HG03108 (cell line): ENCODE data around the gene ANXA10.
"Not testable (repeated sequence)": the region's sequence is repeated elsewhere in the genome, so short reads cannot be mapped to it uniquely, and the experiment has no call there.

Source experiments
- ATAC-seq: cut with Tn5 transposase; IDR thresholded peaks from one replicate; pipeline ENCODE4 v1.9.1; 2021; ENCODE audit warnings: moderate library complexity; ENCODE audit not compliant: unreplicated experiment

Gene ANXA10

GRCh38 chr4:168154546-168155277, 62.4 kb downstream of the ANXA10 start:
- ATAC-seq = no peak

- no peak for ATAC-seq
Measured at GRCh38 chr4:168162604-168163003, 70.3 kb downstream of the ANXA10 start.

DNA sequence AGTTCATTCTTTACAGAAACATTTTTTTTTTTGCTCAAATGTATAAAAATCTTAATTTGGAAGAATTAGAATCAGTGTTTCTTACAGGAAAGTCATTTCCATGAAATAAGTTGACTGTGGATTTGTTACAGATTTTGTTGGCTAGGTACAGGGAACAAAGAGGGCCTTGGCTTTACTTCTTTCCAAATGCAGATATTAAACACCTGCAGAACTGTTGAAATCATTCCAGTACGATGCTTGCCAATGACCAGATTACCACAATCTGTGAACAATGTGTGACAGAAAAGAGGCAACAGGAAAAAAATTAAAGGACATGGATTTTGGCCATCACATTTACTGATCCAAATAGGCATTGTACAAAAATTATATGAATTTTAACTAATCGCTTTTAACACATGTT, 70.8 kb downstream of the ANXA10 start:
- no peak for ATAC-seq

GRCh38 chr4:168164045-168164444, 71.7 kb downstream of the ANXA10 start:
- no peak for ATAC-seq

GRCh38 chr4:168164915-168165548, 72.7 kb downstream of the ANXA10 start:
- ATAC-seq = no peak

DNA sequence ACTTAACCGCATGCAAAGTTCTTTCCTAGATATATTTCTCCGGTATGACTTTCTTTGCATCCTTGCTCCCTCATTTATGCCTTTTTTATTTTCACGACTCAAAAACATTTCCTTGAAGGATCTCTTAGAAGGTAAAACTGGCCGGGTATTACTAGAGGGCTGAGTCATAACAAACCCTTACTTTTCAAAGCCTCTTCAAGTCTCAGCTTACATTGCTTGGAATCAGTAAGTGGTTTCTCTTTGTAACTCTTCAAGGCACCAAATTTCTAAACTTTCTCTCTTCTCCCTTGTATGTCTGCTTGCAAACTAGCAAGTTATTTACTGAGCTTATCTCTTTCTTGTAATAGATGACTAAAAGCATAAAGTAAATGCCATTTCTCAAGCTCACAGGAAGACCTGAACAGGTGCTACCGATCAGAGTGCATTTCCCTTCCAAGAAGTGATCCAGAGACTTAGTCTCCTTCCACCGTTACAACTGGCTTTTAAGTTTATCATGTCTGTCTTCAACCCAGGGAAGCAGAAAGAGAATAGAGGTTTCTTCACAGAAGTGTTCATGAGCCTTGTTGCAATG, 75.5 kb downstream of the ANXA10 start:
- no peak for ATAC-seq

DNA sequence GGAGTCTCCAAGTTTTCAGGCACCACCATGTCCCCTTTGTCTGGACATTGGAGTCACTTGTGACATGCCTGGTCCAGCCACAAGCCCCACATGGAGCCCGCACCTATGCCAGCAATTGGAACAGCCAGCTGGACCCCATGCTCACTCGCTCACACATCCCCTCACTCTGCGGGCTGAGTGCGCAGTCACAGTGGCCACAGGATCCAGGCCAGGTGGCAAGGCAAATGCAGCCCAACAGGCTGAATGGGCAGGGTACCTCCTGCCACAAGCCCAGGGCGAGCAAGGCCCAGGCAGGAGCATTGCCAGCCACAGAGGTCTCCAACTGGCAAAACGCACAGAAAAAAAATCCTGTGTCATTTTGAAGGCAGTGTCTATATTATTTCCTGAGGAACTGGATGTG, 82.0 kb downstream of the ANXA10 start:
- no peak for ATAC-seq

DNA sequence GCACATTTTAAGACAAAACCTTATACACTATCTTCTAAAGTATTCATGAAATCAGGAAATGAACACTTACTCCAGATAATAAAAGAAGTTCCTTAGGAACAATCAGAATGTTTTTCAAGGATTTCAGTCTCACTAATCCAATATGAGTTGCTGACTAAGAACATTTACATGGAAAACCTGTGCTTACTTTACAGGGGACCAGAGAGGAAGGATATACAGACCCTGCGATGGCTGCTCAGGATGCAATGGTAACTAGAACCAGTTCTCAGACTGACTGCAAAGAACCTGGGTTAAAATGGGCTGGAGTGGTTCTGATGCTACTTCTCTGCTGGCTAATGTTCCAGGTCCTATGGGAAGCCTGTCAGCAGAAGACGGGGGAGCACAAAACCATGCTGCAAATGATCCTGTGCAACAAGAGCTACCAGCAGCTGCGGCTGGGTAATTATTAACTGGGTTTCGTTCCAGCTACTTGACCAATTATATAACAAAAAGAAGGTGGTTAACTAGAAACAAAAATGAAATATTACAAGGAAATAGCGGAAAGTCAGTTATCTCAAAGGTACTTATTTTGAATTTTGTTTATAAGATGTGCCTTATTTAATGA, 85.3 kb downstream of the ANXA10 start:
- ATAC-seq = no peak

GRCh38 chr4:168183717-168184571, 91.6 kb downstream of the ANXA10 start:
- ATAC-seq = no peak

DNA sequence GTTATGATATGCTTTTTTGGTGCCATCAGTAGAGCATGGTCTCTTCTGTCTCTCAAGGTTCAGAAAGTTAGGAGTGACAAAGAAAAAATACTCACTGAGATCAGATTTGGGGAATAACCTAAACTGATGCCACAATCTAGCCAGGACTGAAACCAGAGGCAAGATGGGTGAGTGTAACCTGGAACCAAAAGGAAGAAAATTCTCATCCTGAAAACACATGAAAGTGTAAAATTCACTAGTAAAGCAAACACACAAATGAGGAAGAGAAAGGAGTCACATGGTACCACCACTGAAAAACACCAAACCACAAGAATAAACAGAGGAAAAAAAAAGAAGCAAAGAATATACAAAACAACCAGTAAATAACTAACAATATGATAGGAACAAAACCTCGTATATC, 96.4 kb downstream of the ANXA10 start:
- peak; percentile 63 for ATAC-seq

- ATAC-seq = no peak
Measured at GRCh38 chr4:168197926-168198325, 105.6 kb downstream of the ANXA10 start.

DNA sequence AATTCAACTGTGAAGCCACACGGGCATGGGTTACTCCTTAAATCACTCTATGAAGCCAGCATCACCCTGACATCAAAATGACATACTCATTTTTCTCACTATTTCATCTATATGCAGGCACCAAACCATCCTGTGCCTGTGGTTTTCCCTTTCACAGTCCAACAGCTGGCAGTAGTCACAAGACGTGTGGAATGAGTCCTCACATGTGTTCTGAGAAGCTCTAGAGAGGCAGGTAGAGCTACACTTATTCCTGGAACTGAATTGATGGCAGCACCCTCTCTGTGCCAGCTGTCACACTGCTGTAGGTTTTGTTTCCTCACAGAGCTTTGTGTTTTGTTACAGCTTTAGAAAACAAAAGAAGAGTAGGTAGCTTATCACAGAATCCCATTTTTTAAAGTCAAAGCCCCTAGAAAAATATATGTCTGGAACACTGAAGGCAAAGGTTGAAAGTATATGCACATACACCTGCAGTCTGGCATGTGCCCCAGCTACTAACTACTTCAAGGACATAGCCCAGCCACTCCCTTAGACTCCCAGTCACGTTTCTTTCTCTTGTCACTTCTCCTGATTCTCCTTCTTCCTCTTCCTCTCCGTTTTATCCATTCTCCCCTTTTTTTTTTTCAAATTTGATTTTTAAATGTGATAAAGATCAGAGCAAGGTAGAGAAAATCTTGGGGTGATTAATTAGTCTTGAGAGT, 107.1 kb downstream of the ANXA10 start:
- no peak for ATAC-seq

DNA sequence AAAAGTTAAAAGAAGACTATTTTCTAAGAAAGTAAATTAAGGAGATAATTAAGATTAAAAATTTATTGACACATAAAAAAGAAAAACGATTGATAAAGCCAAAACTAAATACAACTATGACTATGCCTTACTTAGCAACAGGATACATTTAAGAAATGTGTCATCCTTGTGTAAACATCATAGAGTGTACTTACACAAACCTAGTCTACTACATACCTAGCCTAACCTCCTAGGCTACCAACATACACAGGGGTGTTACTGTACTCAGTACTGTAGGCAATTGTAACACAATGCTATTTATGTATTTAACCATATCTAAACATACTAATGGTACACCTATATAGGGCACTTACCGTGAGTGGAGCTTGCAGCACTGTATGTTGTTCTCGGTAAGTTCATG, 108.3 kb downstream of the ANXA10 start:
- ATAC-seq = no peak

DNA sequence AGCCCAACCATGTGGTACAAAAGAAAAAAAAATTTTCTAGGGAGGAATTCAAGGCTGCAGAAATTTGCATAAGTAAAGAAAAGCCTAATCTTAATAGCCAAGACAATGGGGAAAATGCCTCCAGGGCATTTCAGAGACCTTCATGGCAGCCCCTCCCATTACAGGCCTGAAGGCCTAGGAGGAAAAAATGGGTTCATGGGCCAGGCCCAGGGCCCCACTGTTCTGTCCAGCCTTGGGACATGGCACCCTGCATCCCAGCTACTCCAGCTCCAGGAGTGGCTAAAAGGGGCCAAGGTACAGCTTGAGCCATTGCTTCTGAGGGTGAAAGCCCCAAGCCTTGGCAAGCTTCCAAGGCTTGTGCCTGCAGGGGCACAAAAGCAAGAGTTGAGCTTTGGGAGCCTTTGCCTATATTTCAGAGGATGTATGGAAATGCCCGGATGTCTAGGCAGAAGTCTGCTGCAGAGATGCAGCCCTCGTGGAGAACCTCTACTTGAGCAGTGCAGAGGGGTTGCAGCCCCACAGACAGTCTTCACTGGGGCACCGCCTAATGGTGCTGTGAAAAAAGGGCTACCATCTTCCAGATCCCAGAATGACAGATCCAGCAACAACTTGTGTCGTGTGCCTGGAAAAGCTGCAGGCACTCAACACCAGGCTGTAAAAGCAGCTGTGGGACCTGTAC, 111.0 kb downstream of the ANXA10 start:
- ATAC-seq = no peak

- no peak for ATAC-seq
Measured at GRCh38 chr4:168208957-168209614, 116.7 kb downstream of the ANXA10 start.

GRCh38 chr4:168212656-168213055, 120.3 kb downstream of the ANXA10 start:
- ATAC-seq = no peak

GRCh38 chr4:168213511-168213910, 121.2 kb downstream of the ANXA10 start:
- ATAC-seq = not testable (repeated sequence)

DNA sequence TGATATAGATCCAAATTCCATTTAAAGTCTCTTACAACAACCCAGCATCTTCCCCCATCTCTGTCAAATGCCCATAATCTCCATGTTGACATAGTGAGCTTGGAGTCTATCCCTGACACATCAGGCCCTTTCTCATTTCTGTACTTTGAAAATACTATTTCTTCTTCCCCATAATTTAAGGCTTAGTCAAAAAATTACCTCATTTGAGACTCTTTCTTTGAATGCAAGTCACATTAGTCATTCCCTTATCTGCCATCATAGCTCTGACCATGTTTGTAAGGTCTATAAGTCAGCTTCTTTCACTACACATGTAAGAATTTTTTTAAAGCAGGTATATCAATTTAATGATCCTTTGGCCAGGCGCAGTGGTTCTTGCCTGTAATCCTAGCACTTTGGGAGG, 126.3 kb downstream of the ANXA10 start:
- ATAC-seq = no peak

- ATAC-seq = no peak
Measured at GRCh38 chr4:168220893-168221292, 128.6 kb downstream of the ANXA10 start.
